RWPE2 (cell line): ENCODE measurements around the gene OR4E1.

Experiments used
- ATAC-seq: fragments of 200-7000 bp; cut with Tn5 transposase; 3 replicates; pipeline ENCODE4 v1.9.1; 2021; ENCODE audit warnings: low read depth
- DNase-seq: peaks from one replicate; pipeline ENCODE4 v3.0.0-alpha.2; 2020; ENCODE audit warnings: low spot score
- H3K27ac ChIP-seq: fragments of 450-650 bp; 2 replicates; pipeline ENCODE4 v1.5.1; 2017; ENCODE audit warnings: mild to moderate bottlenecking; ENCODE audit not compliant: poor library complexity, severe bottlenecking
- H3K27me3 ChIP-seq: fragments of 250-450 bp; sonication (Bioruptor Pico); 2 replicates; pipeline ENCODE4 v1.5.1; 2021; ENCODE audit warnings: mild to moderate bottlenecking, moderate library complexity; ENCODE audit not compliant: insufficient read depth, poor library complexity, severe bottlenecking
- H3K36me3 ChIP-seq: fragments of 250-450 bp; sonication (Bioruptor Pico); 2 replicates; pipeline ENCODE4 v1.5.1; 2020; ENCODE audit warnings: low read depth, mild to moderate bottlenecking, moderate library complexity
- H3K4me1 ChIP-seq: fragments of 250-450 bp; sonication (Bioruptor Pico); 2 replicates; pipeline ENCODE4 v1.5.1; 2021; ENCODE audit warnings: mild to moderate bottlenecking, moderate library complexity; ENCODE audit not compliant: insufficient read depth, poor library complexity, severe bottlenecking
- H3K4me3 ChIP-seq: fragments of 250-450 bp; sonication (Bioruptor Pico); 2 replicates; pipeline ENCODE4 v1.5.1; 2021; ENCODE audit warnings: mild to moderate bottlenecking, moderate library complexity; ENCODE audit not compliant: severe bottlenecking
- H3K9me3 ChIP-seq: fragments of 250-450 bp; sonication (Bioruptor Pico); 2 replicates; pipeline ENCODE4 v1.5.1; 2021; ENCODE audit warnings: mild to moderate bottlenecking, moderate library complexity; ENCODE audit not compliant: severe bottlenecking
- CTCF ChIP-seq: fragments of 450-650 bp; IDR thresholded peaks from one replicate; pipeline ENCODE4 v1.5.1; 2017; ENCODE audit warnings: mild to moderate bottlenecking, moderate library complexity; ENCODE audit not compliant: poor library complexity, severe bottlenecking

The OR4E1 gene

GRCh38 chr14:21673718-21674117 is at the start of gene OR4E1:
Gene OR4E1, minus strand, starts transcription at chr14:21673818. Its CDS starts 2,883 bp downstream, at chr14:21670935.
- Histone ChIP-seq H3K27me3 (peaks cover 26% of the 10 kb centered on the region), H3K36me3 (no peaks in the 10 kb centered on the region), H3K27ac (no peak within 1 kb of the TSS), H3K4me3 (no peak within 1 kb of the TSS), H3K4me1 (no peaks in the 10 kb centered on the region), H3K9me3 (peaks cover under 1% of the 10 kb centered on the region)
- DNase-seq (no peak), ATAC-seq (no peak)
- TF ChIP-seq CTCF, result no peak

DNA sequence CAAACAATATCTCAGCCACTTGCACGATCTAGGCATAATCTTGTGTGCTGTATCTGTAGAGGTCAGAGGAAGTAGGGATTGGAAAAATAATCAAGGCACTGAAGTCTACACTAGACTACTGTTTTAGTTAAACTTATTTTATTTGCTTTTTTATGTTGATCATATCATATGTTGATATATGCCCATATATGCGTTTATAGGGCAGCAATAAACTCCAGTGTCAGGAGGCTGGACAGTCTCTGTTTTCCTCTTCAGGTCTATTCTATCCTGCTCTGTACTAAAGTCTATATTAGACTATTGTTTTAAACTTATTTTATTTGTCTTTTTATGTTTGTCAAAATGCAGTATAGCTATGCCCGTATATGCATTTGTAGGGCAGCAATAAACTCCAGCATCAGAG is 47.9 kb upstream of the OR4E1 start:
- Histone ChIP-seq H3K27me3 (peaks cover 75% of the 10 kb centered on the region), H3K36me3 (no peaks in the 10 kb centered on the region), H3K27ac (no peak overlapping the region), H3K4me3 (no peak overlapping the region), H3K9me3 (no peaks in the 10 kb centered on the region), H3K4me1 (no peaks in the 10 kb centered on the region)
- no peak for ATAC-seq
- TF ChIP-seq CTCF, result no peak
- DNase-seq, result no peak

DNA sequence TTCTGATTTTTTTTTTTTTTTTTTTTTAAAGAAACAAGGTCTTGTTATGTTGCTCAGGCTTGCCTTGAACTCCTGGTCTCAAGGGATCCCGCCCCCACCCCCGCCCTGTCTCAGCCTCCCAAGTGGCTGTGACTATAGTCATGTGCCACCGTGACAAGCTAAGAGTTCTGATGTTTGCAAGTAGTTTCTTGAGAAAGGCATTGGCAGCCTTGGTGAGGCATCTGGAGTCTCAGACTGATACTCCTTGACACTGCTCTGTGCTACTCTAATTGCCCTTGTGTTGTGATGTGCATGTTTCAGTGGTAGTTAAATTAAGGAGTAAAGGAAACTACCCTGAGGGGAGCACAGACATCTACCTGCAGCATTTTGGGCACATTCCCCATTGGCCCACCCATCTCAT is 46.2 kb upstream of the OR4E1 start:
- no peak for TF ChIP-seq CTCF
- H3K27ac ChIP-seq, result no peak overlapping the region
- peaks cover 70% of the 10 kb centered on the region for H3K27me3 ChIP-seq
- no peaks in the 10 kb centered on the region for H3K36me3 ChIP-seq
- H3K4me3 ChIP-seq, result no peak overlapping the region
- no peak for ATAC-seq
- no peak for DNase-seq
- H3K4me1 ChIP-seq, result no peaks in the 10 kb centered on the region
- no peaks in the 10 kb centered on the region for H3K9me3 ChIP-seq

DNA sequence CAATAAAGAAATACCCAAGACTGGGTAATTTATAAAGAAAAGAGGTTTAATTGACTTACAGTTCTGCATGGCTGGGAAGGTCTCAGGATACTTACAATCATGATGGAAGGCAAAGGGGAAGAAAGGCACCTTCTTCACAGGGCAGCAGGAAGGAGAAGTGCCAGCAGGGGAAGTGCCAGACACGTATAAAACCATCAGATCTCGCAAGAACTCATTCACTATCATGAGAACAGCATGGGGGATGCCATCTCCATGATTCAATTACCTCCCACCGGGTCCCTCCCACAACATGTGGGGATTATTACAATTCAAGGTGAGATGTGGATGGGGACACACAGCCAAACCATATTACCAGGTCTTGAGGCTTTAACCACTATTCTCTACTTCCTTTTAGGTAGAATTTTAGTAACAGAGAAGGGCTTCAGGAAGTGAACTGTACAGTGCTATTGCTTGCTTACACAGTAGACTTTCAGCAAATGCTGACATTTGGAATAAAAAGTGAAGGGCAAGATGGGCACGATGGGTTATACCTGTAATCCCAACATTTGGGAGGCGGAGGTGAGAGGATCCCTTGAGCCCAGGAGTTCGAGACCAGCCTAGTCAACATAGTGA is 40.8 kb upstream of the OR4E1 start:
- H3K9me3 ChIP-seq, result no peaks in the 10 kb centered on the region
- no peak overlapping the region for H3K4me3 ChIP-seq
- no peaks in the 10 kb centered on the region for H3K4me1 ChIP-seq
- H3K27me3 ChIP-seq, result peaks cover 26% of the 10 kb centered on the region
- H3K27ac ChIP-seq, result no peak overlapping the region
- ATAC-seq (no peak), DNase-seq (no peak)
- TF ChIP-seq CTCF, result no peak
- no peaks in the 10 kb centered on the region for H3K36me3 ChIP-seq

DNA sequence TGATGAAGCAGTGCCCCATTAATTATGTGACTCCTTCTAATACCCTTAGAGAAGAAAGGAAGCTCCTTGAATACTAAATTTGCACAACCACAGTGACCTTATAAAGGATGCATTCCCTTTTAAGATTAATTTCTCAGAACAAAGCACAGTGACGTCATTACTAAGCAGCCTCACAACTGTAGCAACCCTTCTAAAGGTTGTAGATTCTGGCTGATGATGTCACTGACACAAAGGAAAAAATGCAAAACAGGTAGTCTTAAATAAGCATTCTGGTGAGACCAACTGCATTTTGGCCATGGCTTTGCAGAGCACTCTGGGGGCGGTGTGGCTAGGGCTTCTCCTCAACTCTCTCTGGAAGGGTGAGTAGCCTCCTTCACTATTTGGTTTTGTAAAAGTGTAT is 38.4 kb upstream of the OR4E1 start:
- DNase-seq (no peak), ATAC-seq (no peak)
- Histone ChIP-seq H3K27me3 (peaks cover 6% of the 10 kb centered on the region), H3K9me3 (no peaks in the 10 kb centered on the region), H3K27ac (no peak overlapping the region), H3K4me3 (no peak overlapping the region), H3K4me1 (no peaks in the 10 kb centered on the region), H3K36me3 (no peaks in the 10 kb centered on the region)
- TF ChIP-seq CTCF, result no peak
